Natural killer cell (primary cell): Measurements from ENCODE around the gene ERBB4. TPM values are rescaled to one million over a fixed set of nuclear protein-coding genes. Genes with fewer than 3 reads are reported as not detected.
"Not testable (repeated sequence)": the region's sequence is repeated elsewhere in the genome, so short reads cannot be mapped to it uniquely, and the experiment has no call there.

Experiments used
- ATAC-seq, 3 donors: fragments of 150-1000 bp in 2 of 3; fragments of 200-7000 bp in 1 of 3; cut with Tn5 transposase; 1 replicate in 1 of 3; 2 replicates in 2 of 3; pipeline ENCODE4 v1.10.0; 2021; ENCODE audit warnings: mild to moderate bottlenecking in 2 of 3, moderate library complexity in 2 of 3
- DNase-seq, 2 donors: peaks; one replicate each; pipeline versions ENCODE4 v3.0.0 to v3.0.0-alpha.2; 2013 to 2021; ENCODE audit warnings: mixed read lengths in 1 of 2
- H3K27ac ChIP-seq: one replicate; pipeline ENCODE4 v1.5.1; 2013; ENCODE audit warnings: mild to moderate bottlenecking, low read length
- H3K27me3 ChIP-seq: one replicate; pipeline ENCODE4 v1.6.1; 2013; ENCODE audit warnings: low read length; ENCODE audit not compliant: control insufficient read depth, insufficient read depth
- H3K36me3 ChIP-seq: one replicate; pipeline ENCODE4 v1.6.1; 2013; ENCODE audit warnings: low read length; ENCODE audit not compliant: control insufficient read depth, insufficient read depth
- H3K4me1 ChIP-seq: one replicate; pipeline ENCODE4 v1.6.1; 2013; ENCODE audit warnings: low read length; ENCODE audit not compliant: control insufficient read depth, insufficient read depth
- H3K4me3 ChIP-seq: one replicate; pipeline ENCODE4 v1.5.1; 2013; ENCODE audit warnings: low read length
- H3K9me3 ChIP-seq: one replicate; pipeline ENCODE4 v1.6.1; 2013; ENCODE audit warnings: low read length; ENCODE audit not compliant: control insufficient read depth, insufficient read depth
- H3K27ac Mint-ChIP-seq, 2 donors: one replicate each; pipeline ENCODE4 v1.8.0; 2022; ENCODE audit warnings: mild to moderate bottlenecking in 2 of 2, mixed read lengths in 2 of 2, moderate library complexity in 1 of 2
- H3K27me3 Mint-ChIP-seq, 2 donors: one replicate each; pipeline ENCODE4 v1.8.0; 2022; ENCODE audit warnings: low read depth in 2 of 2, mixed read lengths in 2 of 2
- H3K36me3 Mint-ChIP-seq: one replicate; pipeline ENCODE4 v1.8.0; 2022; ENCODE audit warnings: mixed read lengths
- H3K4me1 Mint-ChIP-seq, 2 donors: one replicate each; pipeline ENCODE4 v1.8.0; 2022; ENCODE audit warnings: mixed read lengths in 2 of 2
- H3K4me3 Mint-ChIP-seq: one replicate; pipeline ENCODE4 v1.8.0; 2022; ENCODE audit warnings: mild to moderate bottlenecking, moderate library complexity, mixed read lengths
- H3K9me3 Mint-ChIP-seq, 2 donors: one replicate each; pipeline ENCODE4 v1.8.0; 2022; ENCODE audit warnings: mixed read lengths in 2 of 2
- CTCF ChIP-seq: fragments of 200-600 bp; IDR thresholded peaks from one replicate; pipeline ENCODE4 v1.8.0; 2022; ENCODE audit warnings: antibody characterized with exemption
- WGBS: methylation state at CpG from one replicate; pipeline ENCODE4 v1.1.7; 2013; ENCODE audit warnings: missing lambda C conversion rate; ENCODE audit not compliant: insufficient coverage; 5-methylcytosine and 5-hydroxymethylcytosine counted together
- intact Hi-C: fragments of 100-400 bp; cut with micrococcal nuclease; formaldehyde crosslinking; loops from one replicate; pipeline ENCODE4 v1.14.2; 2022
- total RNA-seq, 4 donors: library from RNA; stranded (reverse); fragments of 120-200 nt in 1 of 4; gene quantifications; one replicate each; pipeline versions ENCODE4 v1.2.3 to v1.2.4, GENCODE V29; 2013 to 2022

The ERBB4 gene
- total RNA-seq, 3 donors from 2014 or later (not counting 1 experiment from before 2014, with no cell fraction given): 0.08 TPM; not detected in 2

DNA sequence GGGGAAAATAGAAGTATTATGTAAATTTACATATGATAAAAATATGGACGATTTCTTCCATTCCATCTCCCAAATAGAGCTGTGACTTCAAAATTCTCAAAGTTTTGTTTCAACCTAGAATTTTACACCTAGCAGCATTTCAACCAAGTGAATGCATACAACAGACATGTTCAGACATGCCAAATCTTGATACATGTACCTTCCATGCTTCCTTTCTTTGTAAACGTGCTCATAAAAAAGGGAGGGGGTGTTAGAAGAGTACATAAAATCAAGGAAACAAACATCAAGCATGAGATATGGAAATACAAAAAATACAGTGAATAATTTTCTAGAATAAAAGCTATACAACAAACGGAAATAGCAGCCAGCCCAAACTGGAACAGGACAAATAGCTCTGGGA lies 974.2 kb downstream of the ERBB4 start:
- no peak for TF ChIP-seq CTCF
- Mint-ChIP-seq H3K9me3 (peaks cover 5 to 29% of the 10 kb centered on the region in 2 donors), H3K27me3 (no peaks in the 10 kb centered on the region), H3K36me3 (no peaks in the 10 kb centered on the region), H3K27ac (no peak overlapping the region), H3K4me1 (no peaks in the 10 kb centered on the region), H3K4me3 (no peak overlapping the region)
- DNase-seq: no peak
- no peaks in the 10 kb centered on the region for H3K9me3 ChIP-seq
- no peaks in the 10 kb centered on the region for H3K36me3 ChIP-seq
- no peak for ATAC-seq
- WGBS: 67% methylated on average over 2 of the region's 3 CpGs
- H3K27me3 ChIP-seq: no peaks in the 10 kb centered on the region
- no peaks in the 10 kb centered on the region for H3K4me1 ChIP-seq
- intact Hi-C loops: no loop called here
- no peak overlapping the region for H3K27ac ChIP-seq
- no peak overlapping the region for H3K4me3 ChIP-seq

- Mint-ChIP-seq H3K27me3 (no peaks in the 10 kb centered on the region), H3K4me3 (no peak overlapping the region), H3K4me1 (no peaks in the 10 kb centered on the region), H3K36me3 (no peaks in the 10 kb centered on the region), H3K27ac (no peak overlapping the region), H3K9me3 (peaks cover 6 to 12% of the 10 kb centered on the region in 2 donors)
- H3K4me3 ChIP-seq: no peak overlapping the region
- no peaks in the 10 kb centered on the region for H3K4me1 ChIP-seq
- no peak for TF ChIP-seq CTCF
- H3K27ac ChIP-seq: no peak overlapping the region
- H3K36me3 ChIP-seq: no peaks in the 10 kb centered on the region
- no peak for DNase-seq
- peaks cover 3% of the 10 kb centered on the region for H3K9me3 ChIP-seq
- 100% methylated on average over 3 of the region's 3 CpGs for WGBS
- ATAC-seq: no peak
- intact Hi-C loops: no loop called here
- H3K27me3 ChIP-seq: no peaks in the 10 kb centered on the region
Measured at GRCh38 chr2:211545582-211545981, 993.0 kb downstream of the ERBB4 start.

GRCh38 chr2:211534632-211535031 lies 1004.0 kb downstream of the ERBB4 start:
- no peaks in the 10 kb centered on the region for H3K27me3 ChIP-seq
- H3K4me1 Mint-ChIP-seq: no peaks in the 10 kb centered on the region
- H3K9me3 Mint-ChIP-seq: peaks cover 6 to 8% of the 10 kb centered on the region in 2 donors
- TF ChIP-seq CTCF: no peak
- H3K27ac ChIP-seq: no peak overlapping the region
- H3K27me3 Mint-ChIP-seq: no peaks in the 10 kb centered on the region
- ATAC-seq (no peak), DNase-seq (no peak)
- no peaks in the 10 kb centered on the region for H3K36me3 Mint-ChIP-seq
- no peak overlapping the region for H3K4me3 Mint-ChIP-seq
- H3K9me3 ChIP-seq: no peaks in the 10 kb centered on the region
- H3K4me3 ChIP-seq: no peak overlapping the region
- H3K4me1 ChIP-seq: no peaks in the 10 kb centered on the region
- no peak overlapping the region for H3K27ac Mint-ChIP-seq
- H3K36me3 ChIP-seq: no peaks in the 10 kb centered on the region
- intact Hi-C loops: no loop called here
- 58% methylated on average over 5 of the region's 5 CpGs for WGBS

- H3K27ac ChIP-seq, H3K9me3 ChIP-seq, H3K4me3 ChIP-seq, ATAC-seq, DNase-seq, H3K4me1 Mint-ChIP-seq, H3K36me3 ChIP-seq, H3K27ac Mint-ChIP-seq, H3K4me1 ChIP-seq, H3K27me3 ChIP-seq, H3K36me3 Mint-ChIP-seq, H3K4me3 Mint-ChIP-seq, H3K27me3 Mint-ChIP-seq, intact Hi-C loops: not testable (repeated sequence)
- peaks cover 8 to 26% of the 10 kb centered on the region in 2 donors for H3K9me3 Mint-ChIP-seq
- WGBS: 94% methylated on average over 18 of the region's 18 CpGs
Measured at GRCh38 chr2:211524248-211524647, 1014.4 kb downstream of the ERBB4 start.
